Stimulated activated CD8-positive, alpha-beta memory T cell treated with anti-CD3 and anti-CD28 coated beads, Interleukin-7, amount 100 ng/mL, for 48 hours (primary cell): ENCODE measurements around the gene MCTP1.

Experiments used
- DNase-seq, 2 donors: peaks; one replicate each; pipeline ENCODE4 v3.0.0-alpha.2; 2020; ENCODE audit warnings: low read depth in 1 of 2; ENCODE audit errors: extremely low read depth in 1 of 2

The MCTP1 gene

GRCh38 chr5:95284572-95285408 lies at the start of gene MCTP1:
Gene MCTP1, minus strand, starts transcription at chr5:95285094.
- DNase-seq = no peak

- no peak for DNase-seq
Measured at GRCh38 chr5:95332158-95332557, 47.3 kb upstream of the MCTP1 start.

GRCh38 chr5:95331358-95331757 lies 46.5 kb upstream of the MCTP1 start:
- no peak for DNase-seq

GRCh38 chr5:95327211-95327610 lies 42.3 kb upstream of the MCTP1 start:
- no peak for DNase-seq

GRCh38 chr5:95317687-95318086 lies 32.8 kb upstream of the MCTP1 start:
- no peak for DNase-seq

GRCh38 chr5:95317085-95317484 lies 32.2 kb upstream of the MCTP1 start:
- no peak for DNase-seq

- DNase-seq = no peak
Measured at GRCh38 chr5:95304711-95305110, 19.8 kb upstream of the MCTP1 start.

GRCh38 chr5:95298651-95299050 lies 13.8 kb upstream of the MCTP1 start:
- DNase-seq = no peak

- no peak for DNase-seq
Measured at GRCh38 chr5:95296291-95296690, 11.4 kb upstream of the MCTP1 start.

GRCh38 chr5:95285409-95285755 lies 488 bp upstream of the MCTP1 start:
- DNase-seq = no peak

- no peak for DNase-seq
Measured at GRCh38 chr5:95283761-95284571, 928 bp downstream of the MCTP1 start.

GRCh38 chr5:95283022-95283615 lies 1.8 kb downstream of the MCTP1 start:
- no peak for DNase-seq

GRCh38 chr5:95281226-95281625 lies 3.7 kb downstream of the MCTP1 start:
- DNase-seq = no peak

- DNase-seq = no peak
Measured at GRCh38 chr5:95280401-95281095, 4.3 kb downstream of the MCTP1 start.

GRCh38 chr5:95274011-95274410 lies 10.9 kb downstream of the MCTP1 start:
- DNase-seq = no peak

GRCh38 chr5:95272316-95272929 lies 12.5 kb downstream of the MCTP1 start:
- no peak for DNase-seq

- no peak for DNase-seq
Measured at GRCh38 chr5:95262933-95263660, 21.8 kb downstream of the MCTP1 start.

GRCh38 chr5:95261437-95262175 lies 23.3 kb downstream of the MCTP1 start:
- DNase-seq = no peak

- DNase-seq = no peak
Measured at GRCh38 chr5:95256991-95257390, 27.9 kb downstream of the MCTP1 start.
